H1 (cell line): ENCODE data around the gene ZNF446.

Experiments
- BACH1 ChIP-seq: IDR thresholded peaks from 2 replicates; pipeline ENCODE4 v1.6.1; 2012; ENCODE audit warnings: low read length, improper control_type of control experiment
- BCL11A ChIP-seq, 2 experiments: IDR thresholded peaks; one replicate each; pipeline ENCODE4 v1.6.1; 2011; ENCODE audit warnings: low read depth in 2 of 2, low read length in 2 of 2, mild to moderate bottlenecking in 2 of 2
- CREB1 ChIP-seq: IDR thresholded peaks from 2 replicates; pipeline ENCODE4 v1.6.1; 2012; ENCODE audit warnings: inconsistent platforms
- CTCF ChIP-seq, 3 experiments: IDR thresholded peaks; 1 replicate in 2 of 3; 2 replicates in 1 of 3; pipeline versions ENCODE4 v1.5.1 to v1.6.1; 2011; ENCODE audit warnings: low read length in 3 of 3, mild to moderate bottlenecking in 3 of 3, inconsistent platforms in 2 of 3, low read depth in 1 of 3, moderate library complexity in 1 of 3; ENCODE audit not compliant: insufficient read depth in 1 of 3; ENCODE audit errors: control extremely low read depth in 1 of 3
- GABPA ChIP-seq: IDR thresholded peaks from 2 replicates; pipeline ENCODE4 v1.6.1; 2011; ENCODE audit warnings: mild to moderate bottlenecking, low read length, moderate library complexity, borderline replicate concordance; ENCODE audit not compliant: insufficient read depth
- HDAC6 ChIP-seq: IDR thresholded peaks from one replicate; pipeline ENCODE4 v1.7.1; 2012; ENCODE audit warnings: low read depth, mild to moderate bottlenecking, inconsistent platforms, low read length, moderate library complexity
- MAX ChIP-seq: IDR thresholded peaks from 2 replicates; pipeline ENCODE4 v1.6.1; 2012; ENCODE audit warnings: inconsistent platforms
- POLR2A ChIP-seq, 2 experiments: IDR thresholded peaks; 1 replicate in 1 of 2; 2 replicates in 1 of 2; pipeline ENCODE4 v1.6.1; 2011; ENCODE audit warnings: low read depth in 2 of 2, low read length in 2 of 2, mild to moderate bottlenecking in 2 of 2; ENCODE audit errors: control extremely low read depth in 1 of 2
- SP1 ChIP-seq: IDR thresholded peaks from 2 replicates; pipeline ENCODE4 v1.6.1; 2011; ENCODE audit warnings: low read depth, low read length
- ZNF274 ChIP-seq: IDR thresholded peaks from 2 replicates; pipeline ENCODE4 v1.7.0; 2012; ENCODE audit warnings: low read length, borderline replicate concordance; ENCODE audit errors: extremely low read depth
- TF ChIP-seq, protein P1 (sequence below): IDR thresholded peaks from 2 replicates; pipeline ENCODE4 v1.6.1; 2012; ENCODE audit warnings: inconsistent platforms

- no peak for TF ChIP-seq GABPA
- TF ChIP-seq CTCF (IDR thresholded peaks at IDR 0.05; ENCODE audit: control extremely low read depth in 1 of 3, insufficient read depth in 1 of 3, low read depth in 1 of 3, low read length in 3 of 3): no peak
- TF ChIP-seq, protein P1, sequence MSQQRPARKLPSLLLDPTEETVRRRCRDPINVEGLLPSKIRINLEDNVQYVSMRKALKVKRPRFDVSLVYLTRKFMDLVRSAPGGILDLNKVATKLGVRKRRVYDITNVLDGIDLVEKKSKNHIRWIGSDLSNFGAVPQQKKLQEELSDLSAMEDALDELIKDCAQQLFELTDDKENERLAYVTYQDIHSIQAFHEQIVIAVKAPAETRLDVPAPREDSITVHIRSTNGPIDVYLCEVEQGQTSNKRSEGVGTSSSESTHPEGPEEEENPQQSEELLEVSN: no peak
- no peak for TF ChIP-seq BCL11A (IDR thresholded peaks at IDR 0.05; ENCODE audit: low read depth in 2 of 2, low read length in 2 of 2)
- TF ChIP-seq ZNF274: no peak
- no peak for TF ChIP-seq HDAC6
- TF ChIP-seq BACH1: no peak
- TF ChIP-seq POLR2A (IDR thresholded peaks at IDR 0.05; ENCODE audit: control extremely low read depth in 1 of 2, low read depth in 2 of 2, low read length in 2 of 2): no peak
- TF ChIP-seq SP1: no peak
- no peak for TF ChIP-seq MAX
- no peak for TF ChIP-seq CREB1
These were observed 47.5 kb upstream of the ZNF446 start for GRCh38 chr19:58428617-58429016.
